Upper lobe of right lung (tissue), 1 donor: ENCODE data around the gene CNIH4. TPM values are rescaled to one million over a fixed set of nuclear protein-coding genes. Genes with fewer than 3 reads are reported as not detected.
A peak's percentile ranks its signal among the peaks of the same experiment; 100 is the strongest.

ENCODE experiments used
- ATAC-seq: fragments of 200-7000 bp; cut with Tn5 transposase; one replicate; pipeline ENCODE4 v1.9.1; 2020; ENCODE audit warnings: mild to moderate bottlenecking, moderate library complexity
- DNase-seq: peaks from one replicate; pipeline ENCODE4 v3.0.0-alpha.2; 2020
- H3K27ac ChIP-seq: fragments of 200-600 bp; one replicate; pipeline ENCODE4 v1.8.0; 2022
- H3K27me3 ChIP-seq: fragments of 200-600 bp; one replicate; pipeline ENCODE4 v1.8.0; 2022; ENCODE audit warnings: mild to moderate bottlenecking
- H3K36me3 ChIP-seq: fragments of 200-600 bp; one replicate; pipeline ENCODE4 v1.8.0; 2022
- H3K4me1 ChIP-seq: fragments of 200-600 bp; one replicate; pipeline ENCODE4 v1.8.0; 2022
- H3K4me3 ChIP-seq: fragments of 200-600 bp; one replicate; pipeline ENCODE4 v1.8.0; 2022; ENCODE audit warnings: mild to moderate bottlenecking
- H3K9me3 ChIP-seq: fragments of 200-600 bp; one replicate; pipeline ENCODE4 v1.8.0; 2022
- CTCF ChIP-seq: fragments of 200-600 bp; IDR thresholded peaks from one replicate; pipeline ENCODE4 v1.8.0; 2022; ENCODE audit warnings: antibody characterized with exemption
- intact Hi-C: fragments of 100-400 bp; cut with DNase I; formaldehyde crosslinking; loops from one replicate; pipeline ENCODE4 v1.11.0; 2022
- total RNA-seq: library from RNA; stranded (reverse); fragmentation: NEBNext Ultra II Directional; extraction: Animal tissue kit (Norgen Biotek cat#: 25700); gene quantifications from one replicate; pipeline ENCODE4 v1.2.1, GENCODE V29; 2021
- donor health status: DM: no; HTN: yes; CAD: no; lungs with severe emphysema.

Gene CNIH4
- total RNA-seq, 1 donor from 2014 or later: 76.6 TPM

- ATAC-seq (no peak), DNase-seq (no peak)
- TF ChIP-seq CTCF: no peak
- Histone ChIP-seq H3K4me1 (peaks cover 22% of the 10 kb centered on the region), H3K4me3 (no peak overlapping the region), H3K9me3 (no peaks in the 10 kb centered on the region), H3K27ac (peak overlapping the region; percentile 96), H3K36me3 (no peaks in the 10 kb centered on the region), H3K27me3 (no peaks in the 10 kb centered on the region)
- intact Hi-C loops: loop anchor here (10.0 kb wide), 1 partner anchor 217 kb away; the partner anchor contains the start of gene FBXO28
Observed at GRCh38 chr1:224331326-224331725, 25.4 kb upstream of the CNIH4 start.

GRCh38 chr1:224331824-224332223 lies 24.9 kb upstream of the CNIH4 start:
- Histone ChIP-seq H3K9me3 (no peaks in the 10 kb centered on the region), H3K4me1 (peaks cover 22% of the 10 kb centered on the region), H3K36me3 (no peaks in the 10 kb centered on the region), H3K4me3 (no peak overlapping the region), H3K27me3 (no peaks in the 10 kb centered on the region), H3K27ac (no peak overlapping the region)
- no peak for DNase-seq
- no peak for ATAC-seq
- intact Hi-C loops: loop anchor here (10.0 kb wide), 1 partner anchor 217 kb away; the partner anchor contains the start of gene FBXO28
- TF ChIP-seq CTCF: no peak

GRCh38 chr1:224333309-224333926 lies 23.3 kb upstream of the CNIH4 start:
- Histone ChIP-seq H3K9me3 (no peaks in the 10 kb centered on the region), H3K4me1 (peaks cover 17% of the 10 kb centered on the region), H3K27me3 (no peaks in the 10 kb centered on the region), H3K36me3 (no peaks in the 10 kb centered on the region), H3K4me3 (no peak overlapping the region), H3K27ac (no peak overlapping the region)
- peak; percentile 70 for TF ChIP-seq CTCF
- intact Hi-C loops: loop anchor here (10.0 kb wide), 1 partner anchor 219 kb away; the partner anchor contains the start of gene FBXO28
- ATAC-seq (peak; percentile 79), DNase-seq (no peak)

GRCh38 chr1:224333939-224334786 lies 22.5 kb upstream of the CNIH4 start:
- no peaks in the 10 kb centered on the region for H3K36me3 ChIP-seq
- intact Hi-C loops: loop anchor here (10.0 kb wide), 1 partner anchor 219 kb away; the partner anchor contains the start of gene FBXO28
- DNase-seq (no peak), ATAC-seq (no peak)
- no peak for TF ChIP-seq CTCF
- no peak overlapping the region for H3K4me3 ChIP-seq
- H3K9me3 ChIP-seq: no peaks in the 10 kb centered on the region
- H3K27me3 ChIP-seq: no peaks in the 10 kb centered on the region
- no peak overlapping the region for H3K27ac ChIP-seq
- H3K4me1 ChIP-seq: peaks cover 10% of the 10 kb centered on the region

- no peak for TF ChIP-seq CTCF
- Histone ChIP-seq H3K4me3 (no peak overlapping the region), H3K4me1 (peaks cover 7% of the 10 kb centered on the region), H3K27ac (no peak overlapping the region), H3K27me3 (no peaks in the 10 kb centered on the region), H3K36me3 (no peaks in the 10 kb centered on the region), H3K9me3 (peaks cover 7% of the 10 kb centered on the region)
- ATAC-seq (peak; percentile 85), DNase-seq (no peak)
- intact Hi-C loops: loop anchor here (10.0 kb wide), 1 partner anchor 223 kb away; the partner anchor contains the start of gene FBXO28
Observed at GRCh38 chr1:224338150-224338838, 18.4 kb upstream of the CNIH4 start.
